Upper lobe of right lung (tissue), 1 donor: ENCODE data around the gene SPHKAP. TPM values are rescaled to one million over a fixed set of nuclear protein-coding genes. Genes with fewer than 3 reads are reported as not detected.

Source experiments
- ATAC-seq: fragments of 200-7000 bp; cut with Tn5 transposase; one replicate; pipeline ENCODE4 v1.9.1; 2020; ENCODE audit warnings: mild to moderate bottlenecking, moderate library complexity
- DNase-seq: peaks from one replicate; pipeline ENCODE4 v3.0.0-alpha.2; 2020
- H3K27ac ChIP-seq: fragments of 200-600 bp; one replicate; pipeline ENCODE4 v1.8.0; 2022
- H3K27me3 ChIP-seq: fragments of 200-600 bp; one replicate; pipeline ENCODE4 v1.8.0; 2022; ENCODE audit warnings: mild to moderate bottlenecking
- H3K36me3 ChIP-seq: fragments of 200-600 bp; one replicate; pipeline ENCODE4 v1.8.0; 2022
- H3K4me1 ChIP-seq: fragments of 200-600 bp; one replicate; pipeline ENCODE4 v1.8.0; 2022
- H3K4me3 ChIP-seq: fragments of 200-600 bp; one replicate; pipeline ENCODE4 v1.8.0; 2022; ENCODE audit warnings: mild to moderate bottlenecking
- H3K9me3 ChIP-seq: fragments of 200-600 bp; one replicate; pipeline ENCODE4 v1.8.0; 2022
- CTCF ChIP-seq: fragments of 200-600 bp; IDR thresholded peaks from one replicate; pipeline ENCODE4 v1.8.0; 2022; ENCODE audit warnings: antibody characterized with exemption
- intact Hi-C: fragments of 100-400 bp; cut with DNase I; formaldehyde crosslinking; loops from one replicate; pipeline ENCODE4 v1.11.0; 2022
- total RNA-seq: library from RNA; stranded (reverse); fragmentation: NEBNext Ultra II Directional; extraction: Animal tissue kit (Norgen Biotek cat#: 25700); gene quantifications from one replicate; pipeline ENCODE4 v1.2.1, GENCODE V29; 2021
- donor health status: DM: no; HTN: yes; CAD: no; lungs with severe emphysema.

Gene SPHKAP
- total RNA-seq, 1 donor from 2014 or later: 0.35 TPM

GRCh38 chr2:228064796-228065315, 116.6 kb downstream of the SPHKAP start:
- TF ChIP-seq CTCF: no peak
- intact Hi-C loops: no loop called here
- Histone ChIP-seq H3K4me3 (no peak overlapping the region), H3K27ac (no peak overlapping the region), H3K4me1 (no peaks in the 10 kb centered on the region), H3K36me3 (no peaks in the 10 kb centered on the region), H3K27me3 (no peaks in the 10 kb centered on the region), H3K9me3 (no peaks in the 10 kb centered on the region)
- no peak for DNase-seq
- ATAC-seq: no peak

DNA sequence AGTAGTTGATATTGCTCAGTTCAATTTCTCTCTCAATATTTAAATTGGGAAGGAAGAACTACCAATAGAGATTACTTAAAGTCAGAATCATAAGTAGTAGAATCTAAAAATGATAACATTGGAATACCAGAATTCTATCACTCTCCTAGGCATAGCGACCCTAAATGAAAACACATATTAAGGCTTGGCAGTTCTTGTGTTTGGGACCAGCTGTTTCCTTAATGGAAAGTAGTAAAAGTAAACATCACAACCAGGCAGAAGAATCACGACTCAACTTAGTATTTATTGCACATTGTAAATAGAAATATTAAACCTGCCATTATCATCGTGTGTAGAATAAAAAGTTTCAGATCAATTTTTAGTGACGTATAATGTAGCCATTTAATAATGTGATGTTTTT, 117.5 kb downstream of the SPHKAP start:
- Histone ChIP-seq H3K4me3 (no peak overlapping the region), H3K4me1 (no peaks in the 10 kb centered on the region), H3K27me3 (no peaks in the 10 kb centered on the region), H3K36me3 (no peaks in the 10 kb centered on the region), H3K27ac (no peak overlapping the region), H3K9me3 (no peaks in the 10 kb centered on the region)
- DNase-seq: no peak
- TF ChIP-seq CTCF: no peak
- intact Hi-C loops: no loop called here
- no peak for ATAC-seq

DNA sequence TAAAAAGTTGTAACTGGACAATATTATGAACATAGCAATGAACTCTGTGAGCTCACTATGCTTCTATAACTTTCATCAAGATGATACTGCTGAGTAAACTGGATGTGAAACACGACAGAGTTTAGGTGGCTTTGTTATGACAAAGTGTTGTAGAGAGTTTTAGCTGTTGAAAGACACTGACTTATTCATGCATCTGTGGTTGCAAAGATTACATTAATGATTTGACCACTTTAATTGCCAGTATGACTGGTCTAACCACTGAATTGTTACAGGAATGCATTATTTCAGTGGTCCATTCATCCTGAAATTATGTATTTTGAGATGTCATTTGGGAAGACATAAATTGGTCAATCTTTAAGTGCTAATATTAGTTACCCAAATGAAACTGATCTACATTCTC, 117.9 kb downstream of the SPHKAP start:
- Histone ChIP-seq H3K4me3 (no peak overlapping the region), H3K27ac (no peak overlapping the region), H3K9me3 (no peaks in the 10 kb centered on the region), H3K4me1 (no peaks in the 10 kb centered on the region), H3K36me3 (no peaks in the 10 kb centered on the region), H3K27me3 (no peaks in the 10 kb centered on the region)
- TF ChIP-seq CTCF: no peak
- no peak for DNase-seq
- intact Hi-C loops: no loop called here
- no peak for ATAC-seq

GRCh38 chr2:228059735-228060134, 121.8 kb downstream of the SPHKAP start:
- no peaks in the 10 kb centered on the region for H3K36me3 ChIP-seq
- no peaks in the 10 kb centered on the region for H3K9me3 ChIP-seq
- TF ChIP-seq CTCF: no peak
- no peaks in the 10 kb centered on the region for H3K27me3 ChIP-seq
- intact Hi-C loops: no loop called here
- DNase-seq (no peak), ATAC-seq (peak; percentile 52)
- H3K27ac ChIP-seq: no peak overlapping the region
- H3K4me1 ChIP-seq: peaks cover 6% of the 10 kb centered on the region
- H3K4me3 ChIP-seq: no peak overlapping the region

DNA sequence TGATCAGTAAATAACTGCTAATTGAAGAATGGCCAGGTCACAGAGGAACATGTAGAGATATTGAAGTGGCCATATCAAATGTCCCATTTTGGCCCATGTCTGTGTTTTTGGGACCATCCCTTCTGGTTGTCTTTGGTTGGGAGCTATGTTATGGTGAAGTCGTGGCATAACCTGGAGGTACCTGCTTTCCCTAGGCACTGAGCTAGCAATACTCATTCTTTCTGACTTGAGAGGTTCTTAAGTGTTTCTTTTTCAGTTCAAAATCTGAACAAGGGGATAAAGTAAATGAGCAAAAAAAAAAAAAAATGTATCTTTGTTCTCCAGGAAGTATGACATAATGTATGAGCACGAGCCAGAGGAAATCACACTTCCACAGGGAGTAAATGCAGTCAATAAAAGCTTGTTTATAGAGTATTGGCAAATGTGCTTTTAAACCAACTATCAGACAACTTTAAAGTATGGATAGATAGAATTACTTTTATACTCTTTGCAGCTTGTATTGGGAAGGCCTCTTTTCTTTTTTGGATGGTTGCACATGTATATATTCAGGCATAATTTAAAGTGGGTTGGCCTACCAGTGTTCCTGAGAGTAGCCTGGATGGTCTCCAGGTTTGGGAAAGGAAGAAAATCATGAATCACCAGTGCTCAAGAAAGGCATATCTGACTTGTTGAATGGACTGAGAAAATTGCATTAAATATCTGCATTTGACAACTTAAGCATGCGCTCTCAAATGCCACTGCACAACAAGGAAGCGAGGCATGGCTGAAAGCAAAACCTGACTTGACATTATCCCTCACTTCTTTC, 125.0 kb downstream of the SPHKAP start:
- H3K4me3 ChIP-seq: no peak overlapping the region
- H3K36me3 ChIP-seq: no peaks in the 10 kb centered on the region
- peaks cover 6% of the 10 kb centered on the region for H3K4me1 ChIP-seq
- H3K9me3 ChIP-seq: no peaks in the 10 kb centered on the region
- no peaks in the 10 kb centered on the region for H3K27me3 ChIP-seq
- H3K27ac ChIP-seq: no peak overlapping the region
- no peak for TF ChIP-seq CTCF
- intact Hi-C loops: no loop called here
- no peak for DNase-seq
- ATAC-seq: peak; percentile 27
